HEK293 (cell line): Measurements from ENCODE around the gene FNIP1.

Experiments used
- CTCF ChIP-seq: fragments of 450-650 bp; formaldehyde crosslinking; IDR thresholded peaks from 2 replicates; pipeline ENCODE4 v1.5.1; 2016; ENCODE audit warnings: missing biosample characterization, missing genetic modification characterization
- HOXA7 ChIP-seq: sonication (generic); formaldehyde crosslinking; IDR thresholded peaks from 2 replicates; pipeline ENCODE4 v1.8.1; 2022; ENCODE audit warnings: missing genetic modification reagents, borderline replicate concordance
- TSHZ1 ChIP-seq: fragments of 450-650 bp; formaldehyde crosslinking; IDR thresholded peaks from 2 replicates; pipeline ENCODE4 v1.5.1; 2016; ENCODE audit warnings: missing biosample characterization, missing genetic modification characterization, borderline replicate concordance
- YY1 ChIP-seq: fragments of 450-650 bp; formaldehyde crosslinking; IDR thresholded peaks from 2 replicates; pipeline ENCODE4 v1.5.1; 2018; ENCODE audit warnings: missing biosample characterization, missing genetic modification characterization
- ZBTB8A ChIP-seq: fragments of 450-650 bp; formaldehyde crosslinking; IDR thresholded peaks from 2 replicates; pipeline ENCODE4 v1.5.1; 2016; ENCODE audit warnings: missing biosample characterization, missing genetic modification characterization
- ZNF24 ChIP-seq: fragments of 450-650 bp; formaldehyde crosslinking; IDR thresholded peaks from 2 replicates; pipeline ENCODE4 v1.5.1; 2016; ENCODE audit warnings: missing biosample characterization, missing genetic modification characterization
- ZNF558 ChIP-seq: fragments of 450-650 bp; formaldehyde crosslinking; IDR thresholded peaks from 2 replicates; pipeline ENCODE4 v1.5.1; 2016; ENCODE audit warnings: missing biosample characterization, missing genetic modification characterization
- ZNF768 ChIP-seq: fragments of 450-650 bp; formaldehyde crosslinking; IDR thresholded peaks from 2 replicates; pipeline ENCODE4 v1.5.1; 2018; ENCODE audit warnings: missing biosample characterization, mild to moderate bottlenecking, missing genetic modification characterization
- ZSCAN5A ChIP-seq: fragments of 450-650 bp; formaldehyde crosslinking; IDR thresholded peaks from 2 replicates; pipeline ENCODE4 v1.5.1; 2016; ENCODE audit warnings: missing biosample characterization, missing genetic modification characterization
- TF ChIP-seq, protein P1 (sequence below): fragments of 450-650 bp; formaldehyde crosslinking; IDR thresholded peaks from 2 replicates; pipeline ENCODE4 v1.5.1; 2016; ENCODE audit warnings: missing biosample characterization, missing genetic modification characterization
- TF ChIP-seq, protein P2 (sequence below): fragments of 450-650 bp; formaldehyde crosslinking; conservative IDR thresholded peaks from 2 replicates; pipeline ENCODE4 v1.5.1; 2016; ENCODE audit warnings: low read depth, missing biosample characterization, missing genetic modification characterization

DNA sequence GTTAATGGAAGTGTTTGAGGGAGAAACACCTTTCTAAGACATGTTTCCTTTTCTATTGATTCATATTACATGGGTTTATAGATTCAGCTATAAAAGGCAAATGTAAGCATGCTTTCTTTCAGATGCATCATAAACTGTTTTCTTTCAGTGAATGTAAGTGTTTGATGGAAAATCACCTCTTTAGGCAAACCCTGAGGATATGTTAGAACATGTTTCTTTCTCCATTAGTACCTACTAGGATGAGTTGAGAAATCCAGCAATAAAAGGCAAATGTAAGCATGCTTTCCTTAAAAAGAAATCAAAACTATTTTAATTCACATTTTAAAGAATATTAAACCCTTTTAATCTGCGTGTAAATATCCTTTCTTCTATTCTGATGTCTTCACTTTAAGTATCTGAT, 31.6 kb downstream of the FNIP1 start:
- no peak for TF ChIP-seq YY1 (tag by site-specific recombination)
- no peak for TF ChIP-seq TSHZ1 (tag by site-specific recombination)
- TF ChIP-seq CTCF (tag by site-specific recombination), result no peak
- TF ChIP-seq, protein P1, sequence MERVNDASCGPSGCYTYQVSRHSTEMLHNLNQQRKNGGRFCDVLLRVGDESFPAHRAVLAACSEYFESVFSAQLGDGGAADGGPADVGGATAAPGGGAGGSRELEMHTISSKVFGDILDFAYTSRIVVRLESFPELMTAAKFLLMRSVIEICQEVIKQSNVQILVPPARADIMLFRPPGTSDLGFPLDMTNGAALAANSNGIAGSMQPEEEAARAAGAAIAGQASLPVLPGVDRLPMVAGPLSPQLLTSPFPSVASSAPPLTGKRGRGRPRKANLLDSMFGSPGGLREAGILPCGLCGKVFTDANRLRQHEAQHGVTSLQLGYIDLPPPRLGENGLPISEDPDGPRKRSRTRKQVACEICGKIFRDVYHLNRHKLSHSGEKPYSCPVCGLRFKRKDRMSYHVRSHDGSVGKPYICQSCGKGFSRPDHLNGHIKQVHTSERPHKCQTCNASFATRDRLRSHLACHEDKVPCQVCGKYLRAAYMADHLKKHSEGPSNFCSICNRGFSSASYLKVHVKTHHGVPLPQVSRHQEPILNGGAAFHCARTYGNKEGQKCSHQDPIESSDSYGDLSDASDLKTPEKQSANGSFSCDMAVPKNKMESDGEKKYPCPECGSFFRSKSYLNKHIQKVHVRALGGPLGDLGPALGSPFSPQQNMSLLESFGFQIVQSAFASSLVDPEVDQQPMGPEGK (tag by site-specific recombination), result no peak
- no peak for TF ChIP-seq ZBTB8A (tag by site-specific recombination)
- no peak for TF ChIP-seq ZSCAN5A (tag by site-specific recombination)
- TF ChIP-seq, protein P2, sequence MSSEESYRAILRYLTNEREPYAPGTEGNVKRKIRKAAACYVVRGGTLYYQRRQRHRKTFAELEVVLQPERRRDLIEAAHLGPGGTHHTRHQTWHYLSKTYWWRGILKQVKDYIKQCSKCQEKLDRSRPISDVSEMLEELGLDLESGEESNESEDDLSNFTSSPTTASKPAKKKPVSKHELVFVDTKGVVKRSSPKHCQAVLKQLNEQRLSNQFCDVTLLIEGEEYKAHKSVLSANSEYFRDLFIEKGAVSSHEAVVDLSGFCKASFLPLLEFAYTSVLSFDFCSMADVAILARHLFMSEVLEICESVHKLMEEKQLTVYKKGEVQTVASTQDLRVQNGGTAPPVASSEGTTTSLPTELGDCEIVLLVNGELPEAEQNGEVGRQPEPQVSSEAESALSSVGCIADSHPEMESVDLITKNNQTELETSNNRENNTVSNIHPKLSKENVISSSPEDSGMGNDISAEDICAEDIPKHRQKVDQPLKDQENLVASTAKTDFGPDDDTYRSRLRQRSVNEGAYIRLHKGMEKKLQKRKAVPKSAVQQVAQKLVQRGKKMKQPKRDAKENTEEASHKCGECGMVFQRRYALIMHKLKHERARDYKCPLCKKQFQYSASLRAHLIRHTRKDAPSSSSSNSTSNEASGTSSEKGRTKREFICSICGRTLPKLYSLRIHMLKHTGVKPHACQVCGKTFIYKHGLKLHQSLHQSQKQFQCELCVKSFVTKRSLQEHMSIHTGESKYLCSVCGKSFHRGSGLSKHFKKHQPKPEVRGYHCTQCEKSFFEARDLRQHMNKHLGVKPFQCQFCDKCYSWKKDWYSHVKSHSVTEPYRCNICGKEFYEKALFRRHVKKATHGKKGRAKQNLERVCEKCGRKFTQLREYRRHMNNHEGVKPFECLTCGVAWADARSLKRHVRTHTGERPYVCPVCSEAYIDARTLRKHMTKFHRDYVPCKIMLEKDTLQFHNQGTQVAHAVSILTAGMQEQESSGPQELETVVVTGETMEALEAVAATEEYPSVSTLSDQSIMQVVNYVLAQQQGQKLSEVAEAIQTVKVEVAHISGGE, result no peak
- TF ChIP-seq ZNF768 (tag by site-specific recombination), result no peak
- no peak for TF ChIP-seq ZNF558 (tag by site-specific recombination)
- no peak for TF ChIP-seq HOXA7 (CRISPR knock-in tag)
- no peak for TF ChIP-seq ZNF24
